CD4-positive, alpha-beta T cell treated with Interleukin-4 for 1 hour (primary cell): Measurements from ENCODE around the gene IGSF9B.

Experiments
- DNase-seq, 2 donors: peaks; one replicate each; pipeline ENCODE4 v3.0.0-alpha.2; 2020 to 2022

The IGSF9B gene

GRCh38 chr11:133953999-133954398 is 2.8 kb downstream of the IGSF9B start:
- DNase-seq, result no peak

GRCh38 chr11:133953547-133953946 is 3.2 kb downstream of the IGSF9B start:
- DNase-seq, result no peak

- DNase-seq, result no peak
These were observed 4.3 kb downstream of the IGSF9B start for GRCh38 chr11:133952199-133953190.

- DNase-seq, result no peak
These were observed 5.2 kb downstream of the IGSF9B start for GRCh38 chr11:133951327-133952198.

- no peak for DNase-seq
These were observed 5.9 kb downstream of the IGSF9B start for GRCh38 chr11:133950874-133951326.

GRCh38 chr11:133950421-133950820 is 6.3 kb downstream of the IGSF9B start:
- no peak for DNase-seq

GRCh38 chr11:133949129-133949528 is 7.6 kb downstream of the IGSF9B start:
- no peak for DNase-seq

- no peak for DNase-seq
These were observed 8.1 kb downstream of the IGSF9B start for GRCh38 chr11:133948711-133949110.

- peak; percentile 60 to 70 for DNase-seq
These were observed 9.4 kb downstream of the IGSF9B start for GRCh38 chr11:133947321-133947756.

- DNase-seq, result peak in 1 of 2 donors; percentile 25
These were observed 10.0 kb downstream of the IGSF9B start for GRCh38 chr11:133946541-133947318.

- DNase-seq, result no peak
These were observed 10.7 kb downstream of the IGSF9B start for GRCh38 chr11:133946051-133946450.

GRCh38 chr11:133945087-133945974 is 11.4 kb downstream of the IGSF9B start:
- peak; percentile 78 to 82 for DNase-seq

- DNase-seq, result no peak
These were observed 12.6 kb downstream of the IGSF9B start for GRCh38 chr11:133943950-133944698.

GRCh38 chr11:133942577-133942976 is 14.2 kb downstream of the IGSF9B start:
- no peak for DNase-seq

- no peak for DNase-seq
These were observed 15.2 kb downstream of the IGSF9B start for GRCh38 chr11:133941546-133941945.

GRCh38 chr11:133940034-133940433 is 16.7 kb downstream of the IGSF9B start:
- DNase-seq, result no peak

GRCh38 chr11:133939558-133939957 is 17.2 kb downstream of the IGSF9B start:
- no peak for DNase-seq

- DNase-seq, result no peak
These were observed 18.6 kb downstream of the IGSF9B start for GRCh38 chr11:133938166-133938565.

GRCh38 chr11:133937468-133937867 is 19.3 kb downstream of the IGSF9B start:
- no peak for DNase-seq

GRCh38 chr11:133937015-133937414 is 19.8 kb downstream of the IGSF9B start:
- DNase-seq, result no peak

GRCh38 chr11:133936592-133936991 is 20.2 kb downstream of the IGSF9B start:
- DNase-seq, result no peak
